ENCODE measurements around the gene CBLB. TPM values are rescaled to one million over a fixed set of nuclear protein-coding genes. Genes with fewer than 3 reads are reported as not detected.
"Not testable (repeated sequence)": the region's sequence is repeated elsewhere in the genome, so short reads cannot be mapped to it uniquely, and the experiment has no call there.

The CBLB gene
- total and polyA plus RNA-seq, 2 donors (not counting 1 experiment from before 2014, with no cell fraction given): 26.9 to 28.5 TPM

DNA sequence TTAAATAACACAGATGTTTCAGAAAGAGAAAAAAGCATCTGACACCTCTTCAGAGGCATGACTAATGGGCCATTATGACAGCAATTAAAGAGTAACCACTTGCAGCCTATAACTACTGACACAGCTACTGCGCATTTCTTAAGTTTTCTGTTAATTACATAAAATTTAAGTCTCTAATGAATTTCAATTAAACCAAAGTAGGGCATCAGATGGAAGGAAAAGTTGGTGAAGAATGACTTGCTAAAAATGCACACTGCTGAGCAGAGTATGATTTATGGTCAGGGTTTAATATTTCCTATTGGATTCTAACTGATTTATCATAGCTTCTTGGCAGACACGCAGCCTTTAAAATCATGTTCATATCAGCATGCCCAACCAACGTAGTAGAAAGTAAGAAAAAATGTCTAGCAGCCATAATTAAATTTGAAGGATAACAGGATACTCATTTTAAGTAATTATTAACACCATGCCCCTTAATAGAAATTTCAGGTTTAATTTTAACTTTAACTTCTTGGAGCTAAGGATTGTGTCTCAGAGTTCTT, 140.0 kb downstream of the CBLB start:
- H3K9ac ChIP-seq (ENCODE audit: insufficient read depth, low read length): no peak overlapping the region
- H3K4me2 ChIP-seq (ENCODE audit: extremely low read depth, insufficient read depth, low read length): no peak overlapping the region
- no peaks in the 10 kb centered on the region for H3K9me3 ChIP-seq (ENCODE audit: control insufficient read depth, insufficient read depth, low read depth, low read length)
- no peak for DNase-seq (ENCODE audit: low read depth in 2 of 2)
- H2AFZ ChIP-seq (ENCODE audit: low read length): no peak overlapping the region
- no peaks in the 10 kb centered on the region for H4K20me1 ChIP-seq (ENCODE audit: control insufficient read depth, extremely low read depth, insufficient read depth, low read length)
- no peak overlapping the region for H3K27ac ChIP-seq (ENCODE audit: insufficient read depth, low read length)
- TF ChIP-seq, protein P1, sequence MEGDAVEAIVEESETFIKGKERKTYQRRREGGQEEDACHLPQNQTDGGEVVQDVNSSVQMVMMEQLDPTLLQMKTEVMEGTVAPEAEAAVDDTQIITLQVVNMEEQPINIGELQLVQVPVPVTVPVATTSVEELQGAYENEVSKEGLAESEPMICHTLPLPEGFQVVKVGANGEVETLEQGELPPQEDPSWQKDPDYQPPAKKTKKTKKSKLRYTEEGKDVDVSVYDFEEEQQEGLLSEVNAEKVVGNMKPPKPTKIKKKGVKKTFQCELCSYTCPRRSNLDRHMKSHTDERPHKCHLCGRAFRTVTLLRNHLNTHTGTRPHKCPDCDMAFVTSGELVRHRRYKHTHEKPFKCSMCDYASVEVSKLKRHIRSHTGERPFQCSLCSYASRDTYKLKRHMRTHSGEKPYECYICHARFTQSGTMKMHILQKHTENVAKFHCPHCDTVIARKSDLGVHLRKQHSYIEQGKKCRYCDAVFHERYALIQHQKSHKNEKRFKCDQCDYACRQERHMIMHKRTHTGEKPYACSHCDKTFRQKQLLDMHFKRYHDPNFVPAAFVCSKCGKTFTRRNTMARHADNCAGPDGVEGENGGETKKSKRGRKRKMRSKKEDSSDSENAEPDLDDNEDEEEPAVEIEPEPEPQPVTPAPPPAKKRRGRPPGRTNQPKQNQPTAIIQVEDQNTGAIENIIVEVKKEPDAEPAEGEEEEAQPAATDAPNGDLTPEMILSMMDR (conservative IDR thresholded peaks at IDR 0.05 in 1 of 2, IDR thresholded peaks at IDR 0.05 in 1 of 2; ENCODE audit: low read depth in 1 of 2, low read length in 2 of 2): no peak
- no peak for TF ChIP-seq EZH2 (IDR thresholded peaks at IDR 0.05; ENCODE audit: low read length, missing control alignments)
- H3K4me3 ChIP-seq (replicated peaks in 1 of 4; ENCODE audit: control extremely low read depth in 1 of 4, insufficient read depth in 1 of 4, low read depth in 3 of 4, low read length in 4 of 4): no peak overlapping the region
- no peaks in the 10 kb centered on the region for H3K4me1 ChIP-seq (ENCODE audit: control insufficient read depth, extremely low read depth, insufficient read depth, low read length)
- H3K27me3 ChIP-seq (ENCODE audit: control insufficient read depth, insufficient read depth, low read length): no peaks in the 10 kb centered on the region
- H3K79me2 ChIP-seq (ENCODE audit: control insufficient read depth, insufficient read depth, low read length): no peaks in the 10 kb centered on the region
- H3K36me3 ChIP-seq (ENCODE audit: control insufficient read depth, insufficient read depth, low read length): no peaks in the 10 kb centered on the region

DNA sequence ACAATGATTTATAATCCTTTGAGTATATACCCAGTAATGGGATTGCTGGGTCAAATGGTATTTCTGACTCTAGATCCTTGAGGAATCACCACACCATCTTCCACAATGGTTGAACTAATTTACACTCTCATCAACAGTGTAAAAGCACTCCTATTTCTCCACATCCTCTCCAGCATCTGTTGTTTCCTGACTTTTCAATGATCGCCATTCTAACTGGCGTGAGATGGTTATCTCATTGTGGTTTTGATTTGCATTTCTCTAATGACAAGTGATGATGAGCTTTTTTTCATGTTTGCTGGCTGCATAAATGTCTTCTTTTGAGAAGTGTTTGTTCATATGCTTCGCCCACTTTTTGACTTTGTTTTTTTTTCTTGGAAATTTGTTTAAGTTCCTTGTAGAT, 141.8 kb downstream of the CBLB start:
- not testable (repeated sequence) for H3K9ac ChIP-seq (ENCODE audit: insufficient read depth, low read length); H3K36me3 ChIP-seq (ENCODE audit: control insufficient read depth, insufficient read depth, low read length); H4K20me1 ChIP-seq (ENCODE audit: control insufficient read depth, extremely low read depth, insufficient read depth, low read length); H3K9me3 ChIP-seq (ENCODE audit: control insufficient read depth, insufficient read depth, low read depth, low read length); H3K79me2 ChIP-seq (ENCODE audit: control insufficient read depth, insufficient read depth, low read length); H3K4me2 ChIP-seq (ENCODE audit: extremely low read depth, insufficient read depth, low read length); H2AFZ ChIP-seq (ENCODE audit: low read length); H3K27me3 ChIP-seq (ENCODE audit: control insufficient read depth, insufficient read depth, low read length); H3K4me3 ChIP-seq (replicated peaks in 1 of 4; ENCODE audit: control extremely low read depth in 1 of 4, insufficient read depth in 1 of 4, low read depth in 3 of 4, low read length in 4 of 4); H3K27ac ChIP-seq (ENCODE audit: insufficient read depth, low read length); DNase-seq (ENCODE audit: low read depth in 2 of 2); H3K4me1 ChIP-seq (ENCODE audit: control insufficient read depth, extremely low read depth, insufficient read depth, low read length)

DNA sequence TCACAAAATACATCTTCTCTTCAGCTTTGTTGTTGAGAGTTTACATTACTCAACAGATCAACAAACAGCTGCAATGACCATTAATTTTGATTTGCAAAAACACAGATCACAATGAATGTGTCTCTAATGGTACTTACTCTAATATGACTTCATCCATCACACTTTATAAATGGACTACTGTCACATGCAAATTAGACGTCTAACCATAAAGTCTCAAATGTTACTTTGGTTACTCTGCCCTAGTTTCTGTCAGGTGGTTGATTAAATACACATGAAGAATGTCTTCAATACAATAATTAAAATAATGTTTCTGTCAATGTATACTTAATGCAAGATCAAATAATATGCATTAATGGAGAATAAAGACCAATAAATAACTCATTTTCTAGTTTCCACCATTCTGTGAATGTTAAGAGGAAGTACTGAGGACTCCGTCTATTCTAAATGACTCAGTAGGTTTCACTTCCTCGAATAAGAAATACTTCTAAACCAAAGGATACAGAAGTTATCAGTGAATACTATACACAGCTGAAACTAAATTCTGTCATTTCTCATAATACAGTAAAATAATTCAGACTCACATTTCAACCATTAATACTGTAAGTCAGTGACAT, 145.8 kb downstream of the CBLB start:
- Histone ChIP-seq H3K27ac (ENCODE audit: insufficient read depth, low read length) (no peak overlapping the region), H3K9me3 (ENCODE audit: control insufficient read depth, insufficient read depth, low read depth, low read length) (no peaks in the 10 kb centered on the region), H4K20me1 (ENCODE audit: control insufficient read depth, extremely low read depth, insufficient read depth, low read length) (no peaks in the 10 kb centered on the region), H3K27me3 (ENCODE audit: control insufficient read depth, insufficient read depth, low read length) (no peaks in the 10 kb centered on the region), H3K79me2 (ENCODE audit: control insufficient read depth, insufficient read depth, low read length) (no peaks in the 10 kb centered on the region), H3K9ac (ENCODE audit: insufficient read depth, low read length) (no peak overlapping the region), H3K4me3 (replicated peaks in 1 of 4; ENCODE audit: control extremely low read depth in 1 of 4, insufficient read depth in 1 of 4, low read depth in 3 of 4, low read length in 4 of 4) (no peak overlapping the region), H3K4me1 (ENCODE audit: control insufficient read depth, extremely low read depth, insufficient read depth, low read length) (no peaks in the 10 kb centered on the region), H2AFZ (ENCODE audit: low read length) (no peak overlapping the region), H3K36me3 (ENCODE audit: control insufficient read depth, insufficient read depth, low read length) (peaks cover 2% of the 10 kb centered on the region), H3K4me2 (ENCODE audit: extremely low read depth, insufficient read depth, low read length) (no peak overlapping the region)
- no peak for TF ChIP-seq EZH2 (IDR thresholded peaks at IDR 0.05; ENCODE audit: low read length, missing control alignments)
- TF ChIP-seq, protein P1 (conservative IDR thresholded peaks at IDR 0.05 in 1 of 2, IDR thresholded peaks at IDR 0.05 in 1 of 2; ENCODE audit: low read depth in 1 of 2, low read length in 2 of 2): no peak
- no peak for DNase-seq (ENCODE audit: low read depth in 2 of 2)
